ENCODE measurements around the gene UQCR10. TPM values are rescaled to one million over a fixed set of nuclear protein-coding genes. Genes with fewer than 3 reads are reported as not detected.

UQCR10 gene
- total RNA-seq, 2 donors from 2014 or later, result 125 to 137 TPM

DNA sequence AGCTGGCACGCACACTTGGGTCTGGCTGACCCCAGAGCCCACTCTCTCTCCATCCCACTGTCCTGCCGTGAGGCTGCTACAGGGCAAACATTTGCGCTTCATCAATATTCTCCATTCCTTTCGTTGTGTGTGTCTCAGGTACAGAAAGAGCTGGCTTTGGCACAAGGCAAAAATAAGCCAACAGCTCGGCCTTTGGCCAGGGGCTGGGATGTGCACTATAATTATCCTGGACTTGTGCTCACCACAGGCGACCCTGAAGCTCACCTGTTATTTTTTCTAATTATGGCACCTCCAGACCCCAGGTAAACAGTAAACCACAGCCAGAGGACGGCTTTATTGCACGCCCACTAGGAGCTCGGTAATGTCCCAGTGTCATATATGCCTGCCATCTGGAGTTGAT lies 11.3 kb upstream of the UQCR10 start:
- H3K36me3 ChIP-seq, result no peaks in the 10 kb centered on the region
- H3K27ac ChIP-seq, result no peak overlapping the region
- no peaks in the 10 kb centered on the region for H3K27me3 ChIP-seq
- H3K4me3 ChIP-seq, result no peak overlapping the region
- H3K4me1 ChIP-seq, result no peaks in the 10 kb centered on the region
- no peak for DNase-seq (ENCODE audit: low spot score)
- TF ChIP-seq, protein P1, sequence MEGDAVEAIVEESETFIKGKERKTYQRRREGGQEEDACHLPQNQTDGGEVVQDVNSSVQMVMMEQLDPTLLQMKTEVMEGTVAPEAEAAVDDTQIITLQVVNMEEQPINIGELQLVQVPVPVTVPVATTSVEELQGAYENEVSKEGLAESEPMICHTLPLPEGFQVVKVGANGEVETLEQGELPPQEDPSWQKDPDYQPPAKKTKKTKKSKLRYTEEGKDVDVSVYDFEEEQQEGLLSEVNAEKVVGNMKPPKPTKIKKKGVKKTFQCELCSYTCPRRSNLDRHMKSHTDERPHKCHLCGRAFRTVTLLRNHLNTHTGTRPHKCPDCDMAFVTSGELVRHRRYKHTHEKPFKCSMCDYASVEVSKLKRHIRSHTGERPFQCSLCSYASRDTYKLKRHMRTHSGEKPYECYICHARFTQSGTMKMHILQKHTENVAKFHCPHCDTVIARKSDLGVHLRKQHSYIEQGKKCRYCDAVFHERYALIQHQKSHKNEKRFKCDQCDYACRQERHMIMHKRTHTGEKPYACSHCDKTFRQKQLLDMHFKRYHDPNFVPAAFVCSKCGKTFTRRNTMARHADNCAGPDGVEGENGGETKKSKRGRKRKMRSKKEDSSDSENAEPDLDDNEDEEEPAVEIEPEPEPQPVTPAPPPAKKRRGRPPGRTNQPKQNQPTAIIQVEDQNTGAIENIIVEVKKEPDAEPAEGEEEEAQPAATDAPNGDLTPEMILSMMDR (IDR thresholded peaks at IDR 0.05), result no peak
- H3K9me3 ChIP-seq, result no peaks in the 10 kb centered on the region

DNA sequence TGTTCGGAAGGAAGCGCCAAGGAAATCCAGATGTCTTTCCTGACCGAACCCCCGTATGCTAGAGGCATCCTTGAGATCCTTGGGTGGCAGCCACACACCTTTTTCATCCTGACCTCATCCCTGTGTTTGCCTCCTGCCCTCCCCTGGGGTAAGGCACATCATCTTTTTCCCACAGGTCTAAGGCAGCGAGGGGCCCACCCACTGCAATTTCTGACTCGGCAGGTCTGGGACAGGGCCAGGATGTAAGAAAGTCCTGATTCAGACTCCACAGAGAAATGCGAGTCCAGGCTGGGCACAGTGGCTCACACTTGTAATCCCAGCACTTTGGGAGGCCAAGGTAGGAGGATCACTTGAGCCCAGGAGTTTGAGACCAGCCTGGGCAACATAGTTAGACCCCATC lies 10.8 kb upstream of the UQCR10 start:
- Histone ChIP-seq H3K4me1 (no peaks in the 10 kb centered on the region), H3K4me3 (no peak overlapping the region), H3K9me3 (no peaks in the 10 kb centered on the region), H3K27ac (no peak overlapping the region), H3K36me3 (no peaks in the 10 kb centered on the region), H3K27me3 (no peaks in the 10 kb centered on the region)
- DNase-seq (ENCODE audit: low spot score), result no peak
- TF ChIP-seq, protein P1 (IDR thresholded peaks at IDR 0.05), result no peak

DNA sequence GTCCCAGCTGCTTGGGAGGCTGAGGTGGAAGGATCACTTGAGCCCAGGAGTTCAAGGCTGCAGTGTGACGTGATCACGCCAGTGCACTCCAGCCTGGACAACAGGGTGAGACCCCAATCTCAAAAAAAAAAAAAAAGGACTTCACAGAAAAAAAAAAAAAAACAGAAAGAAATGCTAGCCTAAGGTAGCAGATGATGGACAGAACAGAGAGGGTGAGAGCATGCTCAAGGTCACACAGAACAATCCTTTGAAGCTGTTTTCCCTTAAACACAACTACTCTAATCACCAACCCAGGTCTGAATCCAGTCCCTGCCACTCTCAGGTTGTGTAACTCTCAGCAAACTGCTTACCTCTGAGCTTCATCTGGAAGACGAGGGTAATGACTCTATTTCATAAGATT lies 10.1 kb upstream of the UQCR10 start:
- TF ChIP-seq, protein P1 (IDR thresholded peaks at IDR 0.05), result no peak
- no peaks in the 10 kb centered on the region for H3K4me1 ChIP-seq
- H3K36me3 ChIP-seq, result no peaks in the 10 kb centered on the region
- no peak overlapping the region for H3K27ac ChIP-seq
- no peak overlapping the region for H3K4me3 ChIP-seq
- H3K9me3 ChIP-seq, result no peaks in the 10 kb centered on the region
- no peak for DNase-seq (ENCODE audit: low spot score)
- H3K27me3 ChIP-seq, result no peaks in the 10 kb centered on the region

DNA sequence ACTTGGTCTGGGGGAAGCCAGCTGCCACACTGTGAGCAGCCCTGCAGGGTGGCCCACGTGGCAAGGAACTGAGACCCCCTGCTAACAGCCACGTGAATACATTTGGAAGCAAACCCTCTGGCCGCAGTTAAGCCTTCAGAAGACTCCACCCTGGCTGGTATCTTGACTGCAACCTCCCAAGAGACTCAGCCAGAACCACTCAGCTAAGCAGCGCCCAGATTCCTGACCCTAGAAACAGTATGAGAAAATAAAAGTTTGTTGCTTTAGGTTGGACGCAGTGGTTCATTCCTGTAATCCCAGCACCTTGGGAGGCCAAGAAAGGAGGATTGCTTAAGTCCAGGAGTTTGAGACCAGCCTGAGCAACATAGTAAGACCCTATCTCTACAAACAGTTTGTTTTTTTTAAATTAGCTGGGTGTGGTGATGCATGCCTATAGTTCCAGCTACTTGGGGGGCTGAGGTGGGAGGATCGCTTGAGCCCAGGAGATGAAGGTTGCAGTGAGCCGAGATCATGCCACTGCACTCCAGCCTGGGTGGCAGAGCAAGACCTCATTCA lies 9.0 kb upstream of the UQCR10 start:
- Histone ChIP-seq H3K36me3 (no peaks in the 10 kb centered on the region), H3K4me3 (no peak overlapping the region), H3K4me1 (no peaks in the 10 kb centered on the region), H3K9me3 (no peaks in the 10 kb centered on the region), H3K27ac (no peak overlapping the region), H3K27me3 (no peaks in the 10 kb centered on the region)
- TF ChIP-seq, protein P1 (IDR thresholded peaks at IDR 0.05), result no peak
- DNase-seq (ENCODE audit: low spot score), result no peak

DNA sequence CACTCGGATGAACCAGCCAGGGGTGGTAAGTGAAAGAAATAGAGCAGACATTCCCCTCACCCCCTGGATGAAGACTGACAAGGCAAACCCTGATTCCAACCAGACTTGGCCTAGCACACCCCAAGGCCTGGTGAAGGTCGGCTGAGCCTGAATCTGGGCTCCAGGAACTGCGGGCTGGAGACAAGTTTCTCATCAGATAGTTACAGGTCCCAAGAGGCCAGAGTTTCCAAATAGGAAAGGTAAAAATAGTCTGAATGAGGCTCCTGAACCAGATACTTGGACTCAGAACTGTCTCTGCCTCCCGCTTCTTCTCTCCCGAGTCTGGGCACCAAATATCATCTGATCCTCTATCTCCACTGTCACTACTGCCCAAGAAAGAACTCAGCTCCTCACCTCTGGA lies 8.2 kb upstream of the UQCR10 start:
- H3K36me3 ChIP-seq, result no peaks in the 10 kb centered on the region
- DNase-seq (ENCODE audit: low spot score), result no peak
- TF ChIP-seq, protein P1 (IDR thresholded peaks at IDR 0.05), result no peak
- no peak overlapping the region for H3K4me3 ChIP-seq
- no peaks in the 10 kb centered on the region for H3K9me3 ChIP-seq
- H3K4me1 ChIP-seq, result no peaks in the 10 kb centered on the region
- H3K27ac ChIP-seq, result no peak overlapping the region
- H3K27me3 ChIP-seq, result no peaks in the 10 kb centered on the region

DNA sequence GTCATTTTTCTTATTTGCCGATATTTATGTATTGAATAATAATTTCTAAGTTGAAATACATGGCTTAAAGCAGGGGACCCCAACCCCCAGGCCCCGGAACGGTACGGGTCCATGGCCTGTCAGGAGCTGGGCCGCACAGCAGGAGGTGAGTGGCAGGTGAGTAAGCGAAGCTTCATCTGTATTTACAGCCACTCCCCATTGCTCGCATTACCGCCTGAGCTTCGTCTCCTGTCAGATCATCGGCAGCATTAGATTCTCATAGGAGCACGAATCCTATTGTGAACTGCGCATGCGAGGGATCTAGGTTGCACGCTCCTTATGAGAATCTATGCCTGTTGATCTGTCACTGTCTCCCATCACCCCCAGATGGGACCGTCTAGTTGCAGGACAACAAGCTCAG lies 4.9 kb upstream of the UQCR10 start:
- no peaks in the 10 kb centered on the region for H3K36me3 ChIP-seq
- H3K4me3 ChIP-seq, result no peak overlapping the region
- TF ChIP-seq, protein P1 (IDR thresholded peaks at IDR 0.05), result no peak
- no peak overlapping the region for H3K27ac ChIP-seq
- DNase-seq (ENCODE audit: low spot score), result no peak
- H3K4me1 ChIP-seq, result peaks cover 0 to 11% of the 10 kb centered on the region in 2 donors
- no peaks in the 10 kb centered on the region for H3K27me3 ChIP-seq
- H3K9me3 ChIP-seq, result no peaks in the 10 kb centered on the region
